Measurements from ENCODE around the gene GPRASP2. TPM values are rescaled to one million over a fixed set of nuclear protein-coding genes. Genes with fewer than 3 reads are reported as not detected.

Gene GPRASP2
- total and polyA plus RNA-seq, 4 donors: 1.8 to 10.2 (median 5.4) TPM

DNA sequence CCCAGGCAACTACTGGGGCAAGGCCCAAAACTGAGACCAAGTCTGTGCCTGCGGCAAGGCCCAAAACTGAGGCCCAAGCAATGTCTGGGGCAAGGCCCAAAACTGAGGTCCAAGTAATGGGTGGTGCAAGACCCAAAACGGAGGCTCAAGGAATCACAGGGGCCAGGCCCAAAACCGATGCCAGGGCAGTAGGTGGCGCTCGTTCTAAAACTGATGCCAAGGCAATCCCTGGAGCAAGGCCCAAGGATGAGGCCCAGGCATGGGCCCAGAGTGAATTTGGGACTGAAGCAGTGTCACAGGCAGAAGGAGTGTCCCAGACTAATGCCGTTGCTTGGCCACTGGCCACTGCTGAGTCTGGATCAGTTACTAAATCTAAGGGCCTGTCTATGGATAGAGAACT is 2.7 kb downstream of the GPRASP2 start:
- Histone ChIP-seq H3K36me3 (ENCODE audit: control insufficient read depth in 4 of 4, insufficient read depth in 3 of 4, low read depth in 1 of 4, low read length in 3 of 4) (no peaks in the 10 kb centered on the region), H3K9me3 (ENCODE audit: control insufficient read depth in 4 of 4, low read length in 3 of 4) (no peaks in the 10 kb centered on the region), H3K4me3 (ENCODE audit: low read depth in 1 of 3, low read length in 3 of 3) (no peak overlapping the region), H3K9ac (ENCODE audit: low read depth in 1 of 2, low read length in 2 of 2) (no peak overlapping the region), H3K27me3 (ENCODE audit: control insufficient read depth in 4 of 4, insufficient read depth in 4 of 4, low read length in 3 of 4) (no peaks in the 10 kb centered on the region), H3K27ac (ENCODE audit: low read depth in 1 of 2, low read length in 2 of 2) (no peak overlapping the region), H3K4me1 (ENCODE audit: control insufficient read depth in 4 of 4, insufficient read depth in 4 of 4, low read length in 3 of 4) (peaks cover 0 to 4% (median under 1%) of the 10 kb centered on the region in 4 donors)
- TF ChIP-seq JUND (IDR thresholded peaks at IDR 0.05) (no peak), ZBTB33 (IDR thresholded peaks at IDR 0.05) (no peak), HNF4G (IDR thresholded peaks at IDR 0.05) (no peak), FOXA1 (IDR thresholded peaks at IDR 0.05) (no peak), FOXA2 (IDR thresholded peaks at IDR 0.05) (no peak), YY1 (IDR thresholded peaks at IDR 0.05) (no peak)
- 95% methylated on average over 6 of the region's 6 CpGs for WGBS
- DNase-seq (ENCODE audit: low spot score): no peak

DNA sequence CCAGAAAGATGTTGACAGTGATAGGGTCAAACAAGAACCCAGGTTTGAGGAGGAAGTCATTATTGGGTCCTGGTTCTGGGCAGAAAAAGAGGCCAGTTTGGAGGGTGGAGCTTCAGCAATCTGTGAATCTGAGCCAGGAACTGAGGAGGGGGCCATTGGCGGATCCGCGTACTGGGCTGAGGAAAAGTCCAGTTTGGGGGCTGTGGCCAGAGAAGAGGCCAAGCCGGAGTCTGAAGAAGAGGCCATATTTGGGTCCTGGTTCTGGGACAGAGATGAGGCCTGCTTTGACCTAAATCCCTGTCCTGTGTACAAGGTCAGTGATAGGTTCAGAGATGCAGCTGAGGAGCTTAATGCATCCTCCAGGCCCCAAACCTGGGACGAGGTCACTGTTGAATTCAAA is 3.7 kb downstream of the GPRASP2 start:
- H3K9me3 ChIP-seq (ENCODE audit: control insufficient read depth in 4 of 4, low read length in 3 of 4): no peaks in the 10 kb centered on the region
- H3K36me3 ChIP-seq (ENCODE audit: control insufficient read depth in 4 of 4, insufficient read depth in 3 of 4, low read depth in 1 of 4, low read length in 3 of 4): no peaks in the 10 kb centered on the region
- TF ChIP-seq TAF1 (conservative IDR thresholded peaks at IDR 0.05): no peak
- TF ChIP-seq, protein P1, sequence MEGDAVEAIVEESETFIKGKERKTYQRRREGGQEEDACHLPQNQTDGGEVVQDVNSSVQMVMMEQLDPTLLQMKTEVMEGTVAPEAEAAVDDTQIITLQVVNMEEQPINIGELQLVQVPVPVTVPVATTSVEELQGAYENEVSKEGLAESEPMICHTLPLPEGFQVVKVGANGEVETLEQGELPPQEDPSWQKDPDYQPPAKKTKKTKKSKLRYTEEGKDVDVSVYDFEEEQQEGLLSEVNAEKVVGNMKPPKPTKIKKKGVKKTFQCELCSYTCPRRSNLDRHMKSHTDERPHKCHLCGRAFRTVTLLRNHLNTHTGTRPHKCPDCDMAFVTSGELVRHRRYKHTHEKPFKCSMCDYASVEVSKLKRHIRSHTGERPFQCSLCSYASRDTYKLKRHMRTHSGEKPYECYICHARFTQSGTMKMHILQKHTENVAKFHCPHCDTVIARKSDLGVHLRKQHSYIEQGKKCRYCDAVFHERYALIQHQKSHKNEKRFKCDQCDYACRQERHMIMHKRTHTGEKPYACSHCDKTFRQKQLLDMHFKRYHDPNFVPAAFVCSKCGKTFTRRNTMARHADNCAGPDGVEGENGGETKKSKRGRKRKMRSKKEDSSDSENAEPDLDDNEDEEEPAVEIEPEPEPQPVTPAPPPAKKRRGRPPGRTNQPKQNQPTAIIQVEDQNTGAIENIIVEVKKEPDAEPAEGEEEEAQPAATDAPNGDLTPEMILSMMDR (IDR thresholded peaks at IDR 0.05; ENCODE audit: low read depth, low read length, missing input control): no peak
- TF ChIP-seq MAX (IDR thresholded peaks at IDR 0.05): no peak
- TF ChIP-seq YY1 (IDR thresholded peaks at IDR 0.05): no peak
- no peak for TF ChIP-seq JUND (IDR thresholded peaks at IDR 0.05)
- TF ChIP-seq ZBTB33 (IDR thresholded peaks at IDR 0.05): no peak
- no peak for TF ChIP-seq GABPA (IDR thresholded peaks at IDR 0.05 in 1 of 2, conservative IDR thresholded peaks at IDR 0.05 in 1 of 2)
- TF ChIP-seq FOXA2 (IDR thresholded peaks at IDR 0.05): no peak
- TF ChIP-seq NR2F2 (IDR thresholded peaks at IDR 0.05): no peak
- no peak for TF ChIP-seq HNF4G (IDR thresholded peaks at IDR 0.05)
- no peak for TF ChIP-seq RAD21 (IDR thresholded peaks at IDR 0.05)
- TF ChIP-seq, protein P2, sequence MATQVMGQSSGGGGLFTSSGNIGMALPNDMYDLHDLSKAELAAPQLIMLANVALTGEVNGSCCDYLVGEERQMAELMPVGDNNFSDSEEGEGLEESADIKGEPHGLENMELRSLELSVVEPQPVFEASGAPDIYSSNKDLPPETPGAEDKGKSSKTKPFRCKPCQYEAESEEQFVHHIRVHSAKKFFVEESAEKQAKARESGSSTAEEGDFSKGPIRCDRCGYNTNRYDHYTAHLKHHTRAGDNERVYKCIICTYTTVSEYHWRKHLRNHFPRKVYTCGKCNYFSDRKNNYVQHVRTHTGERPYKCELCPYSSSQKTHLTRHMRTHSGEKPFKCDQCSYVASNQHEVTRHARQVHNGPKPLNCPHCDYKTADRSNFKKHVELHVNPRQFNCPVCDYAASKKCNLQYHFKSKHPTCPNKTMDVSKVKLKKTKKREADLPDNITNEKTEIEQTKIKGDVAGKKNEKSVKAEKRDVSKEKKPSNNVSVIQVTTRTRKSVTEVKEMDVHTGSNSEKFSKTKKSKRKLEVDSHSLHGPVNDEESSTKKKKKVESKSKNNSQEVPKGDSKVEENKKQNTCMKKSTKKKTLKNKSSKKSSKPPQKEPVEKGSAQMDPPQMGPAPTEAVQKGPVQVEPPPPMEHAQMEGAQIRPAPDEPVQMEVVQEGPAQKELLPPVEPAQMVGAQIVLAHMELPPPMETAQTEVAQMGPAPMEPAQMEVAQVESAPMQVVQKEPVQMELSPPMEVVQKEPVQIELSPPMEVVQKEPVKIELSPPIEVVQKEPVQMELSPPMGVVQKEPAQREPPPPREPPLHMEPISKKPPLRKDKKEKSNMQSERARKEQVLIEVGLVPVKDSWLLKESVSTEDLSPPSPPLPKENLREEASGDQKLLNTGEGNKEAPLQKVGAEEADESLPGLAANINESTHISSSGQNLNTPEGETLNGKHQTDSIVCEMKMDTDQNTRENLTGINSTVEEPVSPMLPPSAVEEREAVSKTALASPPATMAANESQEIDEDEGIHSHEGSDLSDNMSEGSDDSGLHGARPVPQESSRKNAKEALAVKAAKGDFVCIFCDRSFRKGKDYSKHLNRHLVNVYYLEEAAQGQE (IDR thresholded peaks at IDR 0.05): no peak
- no peak for TF ChIP-seq ATF3 (IDR thresholded peaks at IDR 0.05)
- TF ChIP-seq SP1 (IDR thresholded peaks at IDR 0.05): no peak
- no peak for TF ChIP-seq HNF4A (conservative IDR thresholded peaks at IDR 0.05)
- no peak for TF ChIP-seq FOXA1 (IDR thresholded peaks at IDR 0.05)
- no peak for TF ChIP-seq RXRA (IDR thresholded peaks at IDR 0.05)
- no peak for TF ChIP-seq EGR1 (IDR thresholded peaks at IDR 0.05; ENCODE audit: low read depth in 2 of 2)
- no peaks in the 10 kb centered on the region for H3K27me3 ChIP-seq (ENCODE audit: control insufficient read depth in 4 of 4, insufficient read depth in 4 of 4, low read length in 3 of 4)
- peaks cover 0 to 10% (median 3%) of the 10 kb centered on the region in 4 donors for H3K4me1 ChIP-seq (ENCODE audit: control insufficient read depth in 4 of 4, insufficient read depth in 4 of 4, low read length in 3 of 4)
- WGBS: 95% methylated on average over 5 of the region's 5 CpGs
- H3K27ac ChIP-seq (ENCODE audit: low read depth in 1 of 2, low read length in 2 of 2): no peak overlapping the region
- H3K4me3 ChIP-seq (ENCODE audit: low read depth in 1 of 3, low read length in 3 of 3): no peak overlapping the region
- DNase-seq (ENCODE audit: low spot score): no peak
- no peak overlapping the region for H3K9ac ChIP-seq (ENCODE audit: low read depth in 1 of 2, low read length in 2 of 2)
